Loucy (cell line): Measurements from ENCODE around the gene KRABD2.
"Not testable (repeated sequence)": the region's sequence is repeated elsewhere in the genome, so short reads cannot be mapped to it uniquely, and the experiment has no call there.

Experiments used
- H2AFZ ChIP-seq: fragments of 200-600 bp; sonication (generic); 2 replicates; pipeline ENCODE4 v1.6.0; 2016; ENCODE audit warnings: antibody characterized with exemption, mild to moderate bottlenecking, low read length, moderate library complexity
- H3F3A ChIP-seq: fragments of 200-600 bp; 2 replicates; pipeline ENCODE4 v1.6.0; 2016; ENCODE audit warnings: antibody characterized with exemption, low read depth, mild to moderate bottlenecking
- H3K27me3 ChIP-seq: fragments of 200-600 bp; sonication (generic); 2 replicates; pipeline ENCODE4 v1.6.1; 2014; ENCODE audit warnings: low read length, mild to moderate bottlenecking; ENCODE audit not compliant: insufficient read depth, poor library complexity, severe bottlenecking
- H3K36me3 ChIP-seq: fragments of 200-600 bp; sonication (generic); 2 replicates; pipeline ENCODE4 v1.6.1; 2016; ENCODE audit warnings: low read length; ENCODE audit not compliant: insufficient read depth
- H3K4me1 ChIP-seq: fragments of 200-600 bp; sonication (generic); 2 replicates; pipeline ENCODE4 v1.5.1; 2014; ENCODE audit warnings: low read length, mild to moderate bottlenecking; ENCODE audit not compliant: insufficient read depth, poor library complexity, severe bottlenecking
- H3K4me2 ChIP-seq: fragments of 200-600 bp; sonication (generic); 2 replicates; pipeline ENCODE4 v1.6.0; 2014; ENCODE audit warnings: antibody characterized with exemption, low read length, low read depth, mild to moderate bottlenecking; ENCODE audit not compliant: poor library complexity, severe bottlenecking
- H3K4me3 ChIP-seq: fragments of 200-600 bp; sonication (generic); 2 replicates; pipeline ENCODE4 v1.5.1; 2014; ENCODE audit warnings: low read length, mild to moderate bottlenecking, mixed read lengths; ENCODE audit not compliant: poor library complexity, severe bottlenecking
- H3K79me2 ChIP-seq: fragments of 200-600 bp; sonication (generic); 2 replicates; pipeline ENCODE4 v1.6.1; 2014; ENCODE audit warnings: low read length; ENCODE audit not compliant: insufficient read depth
- H3K9ac ChIP-seq: fragments of 200-600 bp; sonication (generic); 2 replicates; pipeline ENCODE4 v1.6.0; 2014; ENCODE audit warnings: mild to moderate bottlenecking, low read depth, low read length, moderate library complexity; ENCODE audit not compliant: poor library complexity, severe bottlenecking
- H3K9me2 ChIP-seq: fragments of 200-600 bp; sonication (generic); replicated peaks from 2 replicates; pipeline ENCODE4 v1.6.1; 2016; ENCODE audit warnings: low read depth, low read length, mixed read lengths
- H3K9me3 ChIP-seq: fragments of 200-600 bp; sonication (generic); 2 replicates; pipeline ENCODE4 v1.6.1; 2014; ENCODE audit warnings: mild to moderate bottlenecking, antibody characterized with exemption, low read length, low read depth; ENCODE audit not compliant: insufficient read depth
- H4K20me1 ChIP-seq: fragments of 200-600 bp; sonication (generic); 2 replicates; pipeline ENCODE4 v1.6.0; 2014; ENCODE audit warnings: antibody characterized with exemption, low read length, mild to moderate bottlenecking; ENCODE audit not compliant: insufficient read depth, poor library complexity, severe bottlenecking
- CTCF ChIP-seq: fragments of 200-600 bp; sonication (generic); conservative IDR thresholded peaks from 2 replicates; pipeline ENCODE4 v1.5.1; 2014; ENCODE audit warnings: mild to moderate bottlenecking, antibody characterized with exemption, low read length
- EZH2phosphoT487 ChIP-seq: fragments of 200-600 bp; IDR thresholded peaks from 2 replicates; pipeline ENCODE4 v1.6.1; 2018; ENCODE audit warnings: antibody characterized with exemption, mild to moderate bottlenecking, moderate library complexity, borderline replicate concordance

KRABD2 gene

DNA sequence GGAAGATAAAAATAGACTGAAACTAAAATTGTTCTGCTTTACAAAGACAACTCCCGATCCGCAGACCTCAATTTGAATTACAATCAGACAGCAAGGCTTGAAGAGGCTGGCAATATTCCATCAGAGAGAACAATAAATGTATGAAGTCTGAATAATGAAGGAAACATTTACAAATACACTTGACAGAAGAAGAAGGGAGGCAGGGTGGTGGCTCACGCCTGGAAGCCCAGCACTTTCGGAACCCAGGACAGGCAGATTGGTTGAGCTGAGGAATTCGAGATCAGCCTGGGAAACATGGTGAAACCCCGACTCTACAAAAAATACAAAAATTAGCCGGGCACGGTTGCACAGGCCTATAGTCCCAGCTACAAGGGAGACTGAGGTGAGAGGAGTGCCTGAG lies 22.3 kb downstream of the KRABD2 start:
- no peaks in the 10 kb centered on the region for H3F3A ChIP-seq
- no peak overlapping the region for H3K4me3 ChIP-seq
- no peaks in the 10 kb centered on the region for H3K4me1 ChIP-seq
- H3K9ac ChIP-seq: no peak overlapping the region
- H3K9me3 ChIP-seq: no peaks in the 10 kb centered on the region
- H2AFZ ChIP-seq: no peak overlapping the region
- H3K9me2 ChIP-seq: no peaks in the 10 kb centered on the region
- no peaks in the 10 kb centered on the region for H3K79me2 ChIP-seq
- TF ChIP-seq CTCF: no peak
- TF ChIP-seq EZH2phosphoT487: no peak
- H3K27me3 ChIP-seq: no peaks in the 10 kb centered on the region
- no peaks in the 10 kb centered on the region for H3K36me3 ChIP-seq
- no peaks in the 10 kb centered on the region for H4K20me1 ChIP-seq
- no peak overlapping the region for H3K4me2 ChIP-seq

GRCh38 chr17:8353736-8354135 lies 22.8 kb downstream of the KRABD2 start:
- no peaks in the 10 kb centered on the region for H3K4me1 ChIP-seq
- H3F3A ChIP-seq: no peaks in the 10 kb centered on the region
- no peaks in the 10 kb centered on the region for H3K9me2 ChIP-seq
- no peaks in the 10 kb centered on the region for H4K20me1 ChIP-seq
- no peaks in the 10 kb centered on the region for H3K36me3 ChIP-seq
- no peaks in the 10 kb centered on the region for H3K27me3 ChIP-seq
- TF ChIP-seq EZH2phosphoT487 (no peak), CTCF (no peak)
- no peak overlapping the region for H3K4me3 ChIP-seq
- H3K9ac ChIP-seq: no peak overlapping the region
- H2AFZ ChIP-seq: no peak overlapping the region
- H3K79me2 ChIP-seq: no peaks in the 10 kb centered on the region
- no peaks in the 10 kb centered on the region for H3K9me3 ChIP-seq
- H3K4me2 ChIP-seq: no peak overlapping the region

- Histone ChIP-seq H3K9me2 (no peaks in the 10 kb centered on the region), H3K27me3 (no peaks in the 10 kb centered on the region), H3K9me3 (no peaks in the 10 kb centered on the region), H4K20me1 (no peaks in the 10 kb centered on the region), H2AFZ (no peak overlapping the region), H3K9ac (no peak overlapping the region), H3F3A (no peaks in the 10 kb centered on the region), H3K36me3 (no peaks in the 10 kb centered on the region), H3K4me1 (no peaks in the 10 kb centered on the region), H3K79me2 (no peaks in the 10 kb centered on the region), H3K4me3 (no peak overlapping the region), H3K4me2 (no peak overlapping the region)
- TF ChIP-seq EZH2phosphoT487 (no peak), CTCF (no peak)
Observed at GRCh38 chr17:8350339-8350738, 26.2 kb downstream of the KRABD2 start.

DNA sequence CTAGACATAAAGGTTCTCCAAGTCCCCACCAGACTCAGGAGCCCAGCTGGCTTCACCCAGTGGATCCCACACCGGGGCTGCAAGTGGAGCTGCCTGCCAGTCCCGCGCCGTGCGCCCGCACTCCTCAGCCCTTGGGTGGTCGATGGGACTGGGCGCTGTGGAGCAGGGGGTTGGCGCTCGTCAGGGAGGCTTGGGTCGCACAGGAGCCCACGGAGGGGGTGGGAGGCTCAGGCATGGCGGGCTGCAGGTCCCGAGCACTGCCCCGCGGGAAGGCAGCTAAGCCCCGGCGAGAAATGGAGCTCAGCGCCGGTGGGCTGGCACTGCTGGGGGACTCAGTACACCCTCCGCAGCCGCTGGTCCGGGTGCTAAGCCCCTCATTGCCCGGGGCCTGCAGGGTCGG lies 29.5 kb downstream of the KRABD2 start:
- not testable (repeated sequence) for H3K4me2 ChIP-seq, H3K9me2 ChIP-seq, H3K9ac ChIP-seq, H3K27me3 ChIP-seq, H3K36me3 ChIP-seq, H3K4me3 ChIP-seq, H3F3A ChIP-seq, H3K9me3 ChIP-seq, H3K4me1 ChIP-seq, H4K20me1 ChIP-seq, H3K79me2 ChIP-seq, H2AFZ ChIP-seq
